Measurements from ENCODE around the gene SNX11.
A peak's percentile ranks its signal among the peaks of the same experiment; 100 is the strongest.

SNX11 gene

DNA sequence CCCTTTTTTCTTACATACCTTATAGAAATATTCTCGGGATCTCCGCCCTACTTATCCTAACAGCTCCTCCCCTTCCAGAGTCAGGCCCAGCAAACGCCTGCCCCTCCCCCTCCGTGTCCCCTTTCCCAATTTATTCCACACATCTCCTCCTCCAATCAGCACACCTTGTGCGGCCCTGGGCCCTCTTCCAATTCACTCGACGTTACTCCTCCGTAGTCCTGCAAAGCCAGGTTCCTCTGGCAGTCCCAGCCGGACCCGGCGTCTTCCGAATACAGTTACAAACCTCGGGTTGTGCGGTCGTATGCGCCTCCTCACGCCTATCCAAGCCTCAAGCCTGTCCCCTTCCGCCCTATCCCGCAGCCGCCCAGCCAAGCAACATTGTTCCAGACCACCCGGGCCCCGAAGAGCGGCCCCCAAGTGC, 7.0 kb upstream of the SNX11 start:
- peak; percentile 60 for DNase-seq (ENCODE audit: extremely low spot score)

DNA sequence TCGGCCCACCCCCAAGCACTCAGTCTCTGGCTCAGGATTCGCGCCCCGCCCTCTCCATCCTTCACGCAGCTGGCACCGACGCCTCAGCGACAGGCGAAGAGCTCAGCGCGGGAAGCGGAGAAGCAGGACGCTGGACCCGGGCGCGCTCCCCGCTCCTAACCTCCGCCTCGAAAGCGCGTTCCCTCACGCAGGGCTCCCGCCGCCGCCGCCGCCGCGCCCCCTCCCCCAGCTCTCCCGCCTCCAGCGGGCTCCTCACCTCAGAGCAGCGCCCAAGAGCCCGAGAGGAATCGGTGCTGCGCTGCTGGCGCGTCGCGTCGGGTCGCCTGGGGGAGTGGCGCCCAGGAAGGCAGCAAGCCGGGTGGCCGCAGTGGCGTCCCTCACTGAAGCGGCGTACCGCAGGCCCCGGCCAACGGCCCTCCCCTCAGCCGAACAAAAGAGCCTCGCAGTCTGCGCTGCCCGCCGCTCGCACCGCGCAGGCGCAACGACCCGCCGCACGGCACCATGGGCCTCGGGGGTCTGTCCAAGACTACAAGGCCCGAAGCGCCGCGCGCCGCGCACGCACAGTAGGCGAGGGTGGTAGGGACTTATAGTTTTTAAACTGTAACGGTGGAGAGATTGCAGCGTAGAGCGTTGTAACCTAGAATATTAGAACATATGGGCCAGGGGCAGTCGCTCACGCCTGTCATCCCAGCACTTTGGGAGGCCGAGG, 6.4 kb upstream of the SNX11 start, which contains the start of gene CBX1:
TSS of gene CBX1 (minus strand) at position 467 of the 709 bp plus-strand sequence. CDS start 24,474 bp downstream, outside the sequence.
- DNase-seq (ENCODE audit: extremely low spot score), result peak; percentile 95
- CTCF ChIA-PET, result interaction anchor here (0.5 to 0.9 kb wide), 3 partner anchors 20 to 237 kb away, joined by 3 to 6 read pairs (median 3); no protein-coding TSS in a partner anchor
- TF ChIP-seq ZNF384 (IDR thresholded peaks at IDR 0.05) (no peak), ELF4 (IDR thresholded peaks at IDR 0.05) (no peak), NFRKB (IDR thresholded peaks at IDR 0.05) (no peak), FOXK2 (IDR thresholded peaks at IDR 0.05) (no peak), FOXA1 (IDR thresholded peaks at IDR 0.05) (no peak), TARDBP (IDR thresholded peaks at IDR 0.05) (no peak), ARNT (IDR thresholded peaks at IDR 0.05) (no peak), SP1 (IDR thresholded peaks at IDR 0.05) (no peak), FOXM1 (IDR thresholded peaks at IDR 0.05; ENCODE audit: borderline replicate concordance) (peak; percentile 16; the same call in 1 of the 2 replicates), LEF1 (IDR thresholded peaks at IDR 0.05; ENCODE audit: borderline replicate concordance) (0 out of 2 replicates have a peak, but pooled peaks have one; percentile 27), L3MBTL2 (conservative IDR thresholded peaks at IDR 0.05) (peak; percentile 81), CTBP1 (IDR thresholded peaks at IDR 0.05; ENCODE audit: borderline replicate concordance) (no peak), BHLHE40 (IDR thresholded peaks at IDR 0.05; ENCODE audit: borderline replicate concordance) (no peak), HDGF (IDR thresholded peaks at IDR 0.05; ENCODE audit: borderline replicate concordance) (0 out of 2 replicates have a peak, but pooled peaks have one; percentile 41), SUZ12 (IDR thresholded peaks at IDR 0.05) (no peak)
- TF ChIP-seq, protein P1, sequence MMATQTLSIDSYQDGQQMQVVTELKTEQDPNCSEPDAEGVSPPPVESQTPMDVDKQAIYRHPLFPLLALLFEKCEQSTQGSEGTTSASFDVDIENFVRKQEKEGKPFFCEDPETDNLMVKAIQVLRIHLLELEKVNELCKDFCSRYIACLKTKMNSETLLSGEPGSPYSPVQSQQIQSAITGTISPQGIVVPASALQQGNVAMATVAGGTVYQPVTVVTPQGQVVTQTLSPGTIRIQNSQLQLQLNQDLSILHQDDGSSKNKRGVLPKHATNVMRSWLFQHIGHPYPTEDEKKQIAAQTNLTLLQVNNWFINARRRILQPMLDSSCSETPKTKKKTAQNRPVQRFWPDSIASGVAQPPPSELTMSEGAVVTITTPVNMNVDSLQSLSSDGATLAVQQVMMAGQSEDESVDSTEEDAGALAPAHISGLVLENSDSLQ (IDR thresholded peaks at IDR 0.05), result peak; percentile 78
- POLR2A ChIA-PET, result interaction anchor here (0.6 to 2.5 kb wide), 17 partner anchors 11 to 500 kb away, joined by 3 to 19 read pairs (median 5); partner anchors contain the start of gene NFE2L1

More for the DNA sequence above, 7.0 kb upstream of the SNX11 start:
- CTCF ChIA-PET, result interaction anchor here (0.5 to 1.2 kb wide), 5 partner anchors 14 to 238 kb away, joined by 3 to 6 read pairs (median 3); no protein-coding TSS in a partner anchor
- POLR2A ChIA-PET, result interaction anchor here (0.6 to 2.5 kb wide), 20 partner anchors 8 to 501 kb away, joined by 3 to 19 read pairs (median 4); partner anchors contain the start of gene NFE2L1
- TF ChIP-seq L3MBTL2 (conservative IDR thresholded peaks at IDR 0.05) (peak; percentile 45), FOXA1 (IDR thresholded peaks at IDR 0.05) (no peak)

DNA sequence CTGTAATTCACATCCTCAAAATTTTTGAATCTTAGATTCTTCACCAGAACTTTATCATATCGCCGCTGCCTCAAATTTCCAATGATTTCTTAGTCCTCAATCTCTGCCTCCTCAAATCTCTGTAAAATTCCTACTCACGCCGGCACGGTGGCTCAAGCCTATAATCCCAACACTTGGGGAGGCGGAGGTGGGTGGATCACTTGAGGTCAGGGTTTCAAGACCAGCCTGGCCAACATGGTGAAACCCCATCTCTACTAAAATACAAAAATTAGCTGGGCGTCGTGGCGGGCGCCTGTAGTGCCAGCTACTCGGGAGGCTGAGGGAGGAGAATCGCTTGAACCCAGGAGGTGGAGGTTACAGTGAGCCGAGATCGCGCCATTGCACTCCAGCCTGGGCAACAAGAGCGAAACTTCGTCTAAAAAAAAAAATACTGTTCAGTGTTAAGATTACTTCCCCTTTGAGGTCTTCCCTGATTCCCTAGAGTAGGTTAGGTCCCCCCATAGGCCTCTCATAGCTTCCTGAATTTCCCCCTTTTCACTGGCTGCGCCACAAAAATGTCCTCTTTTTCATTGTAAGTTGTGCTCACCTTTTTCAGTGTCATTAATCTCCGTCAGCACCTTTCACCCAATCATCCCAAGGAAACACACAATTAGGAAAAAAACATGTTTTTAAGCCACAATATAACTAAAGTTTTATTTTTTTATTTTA, 5.4 kb upstream of the SNX11 start:
- DNase-seq (ENCODE audit: extremely low spot score), result no peak
- POLR2A ChIA-PET, result interaction anchor here (0.6 to 0.7 kb wide), 2 partner anchors 72 to 262 kb away, joined by 3 read pairs; no protein-coding TSS in a partner anchor
- CTCF ChIA-PET, result no interaction called here
- TF ChIP-seq SP1 (IDR thresholded peaks at IDR 0.05), result no peak
- TF ChIP-seq BHLHE40 (IDR thresholded peaks at IDR 0.05; ENCODE audit: borderline replicate concordance), result no peak
- TF ChIP-seq L3MBTL2 (conservative IDR thresholded peaks at IDR 0.05), result no peak
- TF ChIP-seq NFRKB (IDR thresholded peaks at IDR 0.05), result no peak
- no peak for TF ChIP-seq FOXK2 (IDR thresholded peaks at IDR 0.05)
- TF ChIP-seq TARDBP (IDR thresholded peaks at IDR 0.05), result no peak
- TF ChIP-seq CTBP1 (IDR thresholded peaks at IDR 0.05; ENCODE audit: borderline replicate concordance), result no peak

DNA sequence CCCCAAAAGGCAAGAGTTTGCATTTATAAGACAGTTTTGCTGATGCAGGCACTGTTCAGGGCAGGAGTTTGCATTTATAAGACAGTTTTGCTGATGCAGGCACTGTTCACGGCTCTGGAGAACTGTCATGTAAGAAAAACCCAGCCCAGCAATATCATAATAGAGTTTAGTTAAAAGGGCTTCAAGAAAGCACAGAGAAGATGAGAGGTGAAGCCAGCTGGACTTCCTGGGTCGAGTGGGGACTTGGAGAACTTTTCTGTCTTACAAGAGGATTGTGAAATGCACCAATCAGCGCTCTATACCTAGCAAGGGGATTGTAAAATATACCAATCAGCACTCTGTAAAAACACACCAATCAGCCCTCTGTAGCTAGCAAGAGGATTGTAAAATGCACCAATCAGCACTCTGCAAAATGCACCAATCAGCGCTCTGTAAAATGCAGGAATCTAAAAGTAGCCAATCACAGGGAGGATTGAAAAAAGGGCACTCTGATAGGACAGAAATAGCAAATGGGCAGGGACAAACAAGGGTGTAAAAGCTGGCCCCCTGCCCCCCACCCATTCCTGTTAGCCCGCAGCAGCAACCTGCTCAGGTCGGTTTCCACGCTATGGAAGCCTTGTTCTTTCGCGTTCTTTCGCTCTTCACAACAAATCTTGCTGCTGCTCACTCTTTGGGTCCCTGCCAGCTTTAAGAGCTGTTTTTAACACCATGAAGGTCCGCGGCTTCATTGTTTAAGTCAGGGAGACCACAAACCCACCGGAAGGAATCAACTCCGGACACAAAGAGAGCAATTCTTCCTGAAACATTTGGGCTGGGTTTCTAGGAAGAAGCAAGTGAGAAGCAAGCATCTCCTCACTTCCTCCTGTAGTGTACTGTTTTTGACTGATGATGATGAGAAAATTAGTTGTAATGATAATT, 4.5 kb upstream of the SNX11 start:
- TF ChIP-seq FOXK2 (IDR thresholded peaks at IDR 0.05) (no peak), FOXM1 (IDR thresholded peaks at IDR 0.05; ENCODE audit: borderline replicate concordance) (no peak), ZNF384 (IDR thresholded peaks at IDR 0.05) (no peak), L3MBTL2 (conservative IDR thresholded peaks at IDR 0.05) (no peak), SUZ12 (IDR thresholded peaks at IDR 0.05) (no peak), ELF4 (IDR thresholded peaks at IDR 0.05) (no peak), LEF1 (IDR thresholded peaks at IDR 0.05; ENCODE audit: borderline replicate concordance) (no peak), CTBP1 (IDR thresholded peaks at IDR 0.05; ENCODE audit: borderline replicate concordance) (no peak), HDGF (IDR thresholded peaks at IDR 0.05; ENCODE audit: borderline replicate concordance) (no peak), NFRKB (IDR thresholded peaks at IDR 0.05) (no peak), TARDBP (IDR thresholded peaks at IDR 0.05) (no peak), ARNT (IDR thresholded peaks at IDR 0.05) (no peak), FOXA1 (IDR thresholded peaks at IDR 0.05) (no peak), SP1 (IDR thresholded peaks at IDR 0.05) (no peak), BHLHE40 (IDR thresholded peaks at IDR 0.05; ENCODE audit: borderline replicate concordance) (no peak)
- TF ChIP-seq, protein P1 (IDR thresholded peaks at IDR 0.05), result no peak
- DNase-seq (ENCODE audit: extremely low spot score), result no peak
- POLR2A ChIA-PET, result interaction anchor here (0.6 kb wide), 1 partner anchor 263 kb away, joined by 3 read pairs; no protein-coding TSS in a partner anchor
- CTCF ChIA-PET, result no interaction called here

DNA sequence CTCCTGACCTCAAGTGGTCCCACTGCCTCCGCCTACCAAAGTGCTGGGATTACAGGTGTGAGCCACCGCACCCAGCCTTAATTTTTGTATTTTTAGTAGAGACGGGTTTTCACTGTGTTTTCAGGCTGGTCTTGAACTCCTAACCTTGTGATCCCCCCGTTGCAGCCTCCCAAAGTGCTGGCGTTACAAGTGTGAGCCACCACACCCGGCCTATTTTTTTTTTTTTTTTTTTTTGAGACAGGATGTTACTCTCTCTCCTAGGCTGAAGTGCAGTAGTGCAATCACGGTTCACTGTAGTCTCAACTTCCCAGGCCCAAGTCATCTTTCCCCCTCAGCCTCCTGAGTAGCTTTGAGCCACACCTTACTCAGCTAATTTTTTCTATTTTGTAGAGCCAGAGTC, 3.1 kb upstream of the SNX11 start:
- ChIA-PET CTCF (no interaction called here), POLR2A (no interaction called here)
- no peak for TF ChIP-seq NFRKB (IDR thresholded peaks at IDR 0.05)
- no peak for TF ChIP-seq BHLHE40 (IDR thresholded peaks at IDR 0.05; ENCODE audit: borderline replicate concordance)
- TF ChIP-seq LEF1 (IDR thresholded peaks at IDR 0.05; ENCODE audit: borderline replicate concordance), result no peak
- TF ChIP-seq HDGF (IDR thresholded peaks at IDR 0.05; ENCODE audit: borderline replicate concordance), result no peak
- no peak for TF ChIP-seq TARDBP (IDR thresholded peaks at IDR 0.05)
- no peak for TF ChIP-seq SP1 (IDR thresholded peaks at IDR 0.05)
- no peak for TF ChIP-seq CTBP1 (IDR thresholded peaks at IDR 0.05; ENCODE audit: borderline replicate concordance)
- no peak for TF ChIP-seq L3MBTL2 (conservative IDR thresholded peaks at IDR 0.05)
- no peak for TF ChIP-seq FOXK2 (IDR thresholded peaks at IDR 0.05)
- no peak for TF ChIP-seq FOXA1 (IDR thresholded peaks at IDR 0.05)
- no peak for TF ChIP-seq SUZ12 (IDR thresholded peaks at IDR 0.05)
- no peak for DNase-seq (ENCODE audit: extremely low spot score)

Measured in HEK293T (cell line).